Activated CD8-positive, alpha-beta memory T cell treated with anti-CD3 and anti-CD28 coated beads for 24 hours (primary cell): ENCODE results near the gene CES1.
"Not testable (repeated sequence)": the region's sequence is repeated elsewhere in the genome, so short reads cannot be mapped to it uniquely, and the experiment has no call there.

Experiments used
- DNase-seq: peaks from one replicate; pipeline ENCODE4 v3.0.0-alpha.2; 2020

CES1 gene

GRCh38 chr16:55782091-55782792 lies 50.7 kb downstream of the CES1 start:
- DNase-seq, result not testable (repeated sequence)

DNA sequence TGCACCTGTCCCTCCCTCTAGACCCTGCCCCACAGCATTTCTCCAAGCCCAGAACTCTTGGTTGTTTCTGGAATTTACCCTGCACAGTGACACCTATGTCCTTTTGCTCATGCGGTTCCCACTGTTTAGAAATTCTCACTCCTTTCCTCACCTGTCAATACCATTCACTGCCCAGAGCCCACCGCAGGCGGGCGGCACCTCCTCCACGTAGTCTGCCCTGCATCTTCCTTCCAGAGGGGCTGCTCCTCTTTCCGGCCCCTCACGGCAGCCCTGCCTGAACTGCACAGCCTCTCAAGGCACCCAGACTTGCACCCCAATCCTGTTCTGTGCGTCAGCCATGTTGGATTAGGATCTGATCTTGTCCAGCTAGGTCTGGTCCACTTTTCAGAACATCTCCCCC lies 51.4 kb downstream of the CES1 start:
- not testable (repeated sequence) for DNase-seq

GRCh38 chr16:55780095-55780407 lies 52.8 kb downstream of the CES1 start:
- DNase-seq, result not testable (repeated sequence)

GRCh38 chr16:55779402-55780094 lies 53.3 kb downstream of the CES1 start:
- DNase-seq, result no peak

- DNase-seq, result no peak
These were observed 54.1 kb downstream of the CES1 start for GRCh38 chr16:55778757-55779156.

- DNase-seq, result no peak
These were observed 57.0 kb downstream of the CES1 start for GRCh38 chr16:55775857-55776256.

GRCh38 chr16:55773859-55774549 lies 58.9 kb downstream of the CES1 start:
- DNase-seq, result no peak

GRCh38 chr16:55765161-55765560 lies 67.7 kb downstream of the CES1 start:
- no peak for DNase-seq

DNA sequence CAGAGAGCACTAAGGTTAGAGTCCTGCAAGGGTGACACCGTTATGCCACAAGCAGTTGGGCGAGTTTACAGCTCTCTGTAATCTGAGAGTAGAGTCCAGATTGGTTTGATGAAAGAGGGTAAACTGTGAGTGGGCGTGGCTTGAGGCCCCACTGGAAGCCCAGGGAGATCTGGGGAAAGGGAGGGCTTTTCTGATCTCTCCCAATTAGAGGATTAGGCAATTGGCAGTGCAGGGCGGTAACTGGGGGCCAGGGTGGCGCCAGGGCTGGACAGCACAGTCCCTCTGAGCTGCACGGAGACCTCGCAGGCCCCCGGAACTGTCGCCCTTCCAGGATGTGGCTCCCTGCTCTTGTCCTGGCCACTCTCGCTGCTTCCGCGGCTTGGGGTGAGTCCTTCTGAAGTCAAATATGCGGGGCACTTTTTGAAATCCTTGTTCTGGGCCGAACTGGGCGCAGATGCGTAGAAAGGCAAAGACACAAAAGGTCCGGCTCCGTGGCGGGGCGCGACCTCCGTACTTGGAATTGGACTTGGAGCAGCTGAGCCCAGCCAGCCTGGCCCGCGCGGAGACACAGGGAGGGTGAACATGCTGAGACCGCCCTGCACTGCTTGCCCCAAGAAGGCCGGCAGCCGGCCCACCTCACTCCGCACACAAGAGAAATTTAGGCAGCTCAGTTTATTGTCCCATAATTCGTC lies 72.4 kb downstream of the CES1 start:
- DNase-seq, result peak; percentile 30

- not testable (repeated sequence) for DNase-seq
These were observed 73.0 kb downstream of the CES1 start for GRCh38 chr16:55759965-55760309.

GRCh38 chr16:55757595-55758527 lies 75.0 kb downstream of the CES1 start:
- peak; percentile 43 for DNase-seq

DNA sequence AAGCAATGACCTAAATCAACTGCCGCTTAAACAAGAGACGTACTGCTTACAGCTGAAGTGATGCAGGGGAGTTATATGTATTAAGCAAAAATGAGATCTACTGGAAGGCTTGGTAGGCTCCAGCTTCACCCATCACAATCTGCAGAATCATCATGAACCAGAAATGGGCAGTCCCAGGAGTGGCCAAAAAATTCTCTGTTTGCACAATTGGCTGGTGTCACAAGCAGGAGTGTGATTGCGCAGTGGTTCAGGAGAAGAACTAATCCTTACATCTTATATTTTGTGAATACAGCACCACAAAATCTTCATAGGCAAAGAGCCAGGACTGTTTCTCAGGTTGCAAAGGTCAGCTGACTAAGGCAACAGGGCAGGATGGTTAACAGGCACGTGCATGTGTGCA lies 75.9 kb downstream of the CES1 start:
- DNase-seq, result no peak

GRCh38 chr16:55754056-55754455 lies 78.8 kb downstream of the CES1 start:
- no peak for DNase-seq

DNA sequence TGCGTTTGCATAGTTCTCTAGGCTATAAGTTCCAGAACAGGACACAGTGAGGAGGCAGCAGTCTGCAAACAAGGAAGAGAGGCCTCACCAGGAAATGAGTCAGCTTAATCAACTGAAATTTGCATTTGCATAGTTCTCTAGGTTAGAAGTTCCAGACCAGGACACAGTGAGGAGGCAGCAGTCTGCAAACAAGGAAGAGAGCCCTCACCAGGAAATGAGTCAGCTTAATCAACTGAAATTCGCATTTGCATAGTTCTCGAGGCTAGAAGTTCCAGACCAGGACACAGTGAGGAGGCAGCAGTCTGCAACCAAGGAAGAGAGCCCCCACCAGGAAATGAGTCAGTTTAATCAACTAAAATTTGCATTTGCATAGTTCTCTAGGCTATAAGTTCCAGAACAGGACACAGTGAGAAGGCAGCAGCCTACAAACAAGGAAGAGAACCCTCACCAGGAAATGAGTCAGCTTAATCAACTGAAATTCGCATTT lies 79.7 kb downstream of the CES1 start:
- DNase-seq, result peak; percentile 61
